Stimulated activated CD8-positive, alpha-beta memory T cell treated with anti-CD3 and anti-CD28 coated beads, Interleukin-12 subunit alpha, Interleukin-12 subunit beta, amount 100 ng/mL, for 24 hours (primary cell): ENCODE measurements around the gene SSU72.
"Not testable (repeated sequence)": the region's sequence is repeated elsewhere in the genome, so short reads cannot be mapped to it uniquely, and the experiment has no call there.

Source experiments
- DNase-seq: peaks from one replicate; pipeline ENCODE4 v3.0.0-alpha.2; 2020; ENCODE audit errors: extremely low read depth

SSU72 gene

GRCh38 chr1:1595341-1595740 lies 20.7 kb upstream of the SSU72 start:
- not testable (repeated sequence) for DNase-seq

GRCh38 chr1:1594602-1595260 lies 20.1 kb upstream of the SSU72 start:
- DNase-seq: no peak

DNA sequence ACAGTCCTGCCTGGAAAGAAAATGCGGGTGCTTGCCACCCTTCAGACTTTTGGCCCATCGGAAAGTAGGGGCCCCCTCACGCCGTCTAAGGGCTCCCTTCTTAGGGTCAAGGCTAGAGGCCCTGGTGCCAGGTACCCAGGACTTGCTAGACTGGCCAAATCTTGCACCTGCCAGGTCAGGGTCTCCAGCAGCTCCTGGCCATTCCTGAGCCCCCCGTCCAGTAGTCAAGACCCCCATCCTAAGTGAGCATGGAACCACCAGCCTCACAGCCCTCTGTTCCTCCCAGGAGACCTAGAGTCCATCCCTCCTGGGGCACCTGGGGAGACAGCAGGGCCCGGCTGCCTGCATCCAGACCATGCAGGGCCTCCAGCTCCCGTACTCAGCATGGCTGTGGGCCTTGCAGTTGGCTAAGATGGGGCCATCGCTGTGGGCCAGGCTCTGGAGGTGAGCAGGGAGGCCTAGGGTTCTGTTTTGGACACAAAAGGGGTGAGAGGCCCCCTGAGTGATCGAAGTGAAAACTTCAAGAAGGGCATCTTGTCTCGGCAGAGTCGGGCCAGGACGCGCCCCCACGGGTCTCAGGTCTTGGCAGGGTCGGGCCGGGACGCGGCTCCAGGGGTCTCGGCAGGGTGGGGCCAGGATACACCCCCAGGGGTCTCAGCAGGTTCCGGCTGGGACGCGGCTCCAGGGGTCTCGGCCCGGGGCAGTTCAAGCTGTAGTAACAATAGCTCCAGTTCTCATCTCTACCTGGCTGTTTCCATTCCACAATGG lies 19.4 kb upstream of the SSU72 start:
- DNase-seq: no peak

- no peak for DNase-seq
Measured at GRCh38 chr1:1591452-1591851, 16.8 kb upstream of the SSU72 start.

DNA sequence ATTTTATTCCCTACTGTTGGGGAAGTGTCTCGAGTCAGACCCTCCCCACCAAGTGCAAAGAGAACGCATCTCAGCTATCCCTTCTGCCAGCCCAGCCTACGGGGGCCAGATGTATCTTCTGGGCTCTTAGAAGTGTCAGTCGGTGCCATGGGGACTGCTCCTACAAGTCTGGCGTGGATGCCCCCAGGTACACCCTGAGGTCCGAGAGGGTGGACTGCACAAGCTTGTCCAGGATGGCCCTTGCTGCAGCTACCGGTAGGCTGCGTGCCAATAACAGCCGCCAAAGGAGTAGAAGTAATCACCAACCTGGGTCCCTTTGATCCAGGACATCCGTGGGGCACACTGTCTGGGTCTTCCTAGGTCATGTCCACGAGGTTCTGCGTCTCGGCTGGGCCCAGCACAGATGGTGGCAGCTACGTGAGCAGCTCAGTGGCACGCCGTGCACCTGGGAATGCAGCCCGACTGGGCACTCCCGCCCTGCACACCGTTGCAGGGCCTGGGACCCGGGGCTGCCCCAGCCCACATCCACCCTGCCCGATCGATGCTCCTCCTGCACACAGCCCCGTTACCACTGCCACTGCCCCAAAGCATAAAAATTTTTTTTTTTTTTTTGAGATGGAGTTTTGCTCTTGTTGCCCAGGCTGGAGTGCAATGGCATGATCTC lies 8.8 kb upstream of the SSU72 start:
- DNase-seq: no peak

DNA sequence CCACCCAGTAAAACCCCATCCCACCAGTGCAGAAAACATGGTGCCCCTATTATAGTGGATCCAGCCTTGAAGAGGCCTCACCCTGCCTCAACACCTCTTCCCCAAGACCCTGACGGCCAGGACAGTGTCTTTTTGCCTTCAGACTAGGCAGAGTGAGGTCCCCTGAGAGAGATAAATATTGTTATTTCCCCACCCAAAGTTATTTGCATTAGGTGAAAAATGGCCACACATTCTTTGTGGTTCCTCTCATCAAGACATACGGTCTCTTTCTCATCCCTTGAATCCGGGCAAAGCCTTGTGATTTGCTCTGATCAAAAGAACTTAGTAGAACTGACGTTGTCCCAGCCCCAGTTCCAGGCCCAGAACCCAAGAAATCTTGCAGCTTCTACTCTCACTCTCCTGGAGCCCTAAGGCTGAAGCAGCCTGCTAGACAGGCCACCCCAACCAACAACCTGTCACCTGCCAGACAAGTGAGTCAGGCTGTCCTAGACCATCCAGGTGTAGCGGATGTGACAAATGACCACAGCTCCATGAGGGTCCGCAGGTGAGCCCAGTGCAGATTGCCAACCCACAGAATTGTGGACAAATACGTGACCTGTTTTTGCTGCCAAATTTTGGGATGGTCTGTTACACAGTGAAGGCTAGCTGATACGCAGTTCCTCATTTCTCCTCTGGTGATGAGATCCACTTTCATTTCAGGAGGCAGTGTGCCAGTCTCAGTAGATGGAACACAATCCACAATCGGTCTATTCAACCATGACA lies 8.1 kb upstream of the SSU72 start:
- no peak for DNase-seq

GRCh38 chr1:1578371-1578940 lies 3.8 kb upstream of the SSU72 start:
- no peak for DNase-seq

- DNase-seq: no peak
Measured at GRCh38 chr1:1577367-1578011, 2.8 kb upstream of the SSU72 start.

- DNase-seq: peak; percentile 39
Measured at GRCh38 chr1:1573843-1574720, 581 bp downstream of the SSU72 start.

- no peak for DNase-seq
Measured at GRCh38 chr1:1569341-1569740, 5.3 kb downstream of the SSU72 start.

- no peak for DNase-seq
Measured at GRCh38 chr1:1567891-1568291, 6.8 kb downstream of the SSU72 start.

- no peak for DNase-seq
Measured at GRCh38 chr1:1567152-1567875, 7.3 kb downstream of the SSU72 start.

GRCh38 chr1:1565340-1565739 lies 9.3 kb downstream of the SSU72 start:
- DNase-seq: no peak

DNA sequence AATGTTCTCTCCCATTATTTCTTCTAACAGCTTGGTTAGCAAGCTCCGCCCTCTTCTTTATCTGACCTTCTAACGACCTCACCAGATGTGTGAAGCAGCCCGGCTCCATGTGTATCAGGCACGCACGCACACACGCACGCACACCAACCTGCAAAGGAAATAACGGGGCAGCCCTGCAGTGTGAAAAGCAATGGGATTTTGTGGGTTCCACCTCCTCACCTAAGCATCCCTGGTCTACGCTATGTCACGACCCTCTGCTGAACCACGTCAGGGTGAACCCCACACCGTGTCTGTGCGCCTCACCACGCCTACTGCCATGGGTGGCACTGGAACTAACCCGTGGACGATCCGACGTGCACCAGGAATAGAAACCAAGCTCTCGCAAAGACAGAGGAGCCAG lies 10.4 kb downstream of the SSU72 start:
- DNase-seq: no peak

DNA sequence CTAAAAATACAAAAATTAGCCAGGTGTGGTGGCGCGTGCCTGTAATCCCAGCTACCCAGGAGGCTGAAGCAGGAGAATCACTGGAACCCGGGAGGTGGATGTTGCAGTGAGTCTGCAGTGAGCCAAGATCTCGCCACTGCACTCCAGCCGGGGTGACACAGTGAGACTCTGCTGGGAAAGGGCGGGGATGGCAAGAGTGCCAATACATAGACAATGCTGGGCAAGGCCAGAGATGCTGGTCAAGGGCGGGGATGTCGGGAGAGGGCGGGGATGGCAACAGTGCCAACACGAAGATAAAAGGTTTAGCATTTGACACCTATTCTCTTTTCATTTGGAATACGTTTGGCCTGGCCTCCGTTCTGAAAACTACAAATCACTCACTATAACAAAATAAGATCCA lies 11.0 kb downstream of the SSU72 start:
- DNase-seq: no peak

DNA sequence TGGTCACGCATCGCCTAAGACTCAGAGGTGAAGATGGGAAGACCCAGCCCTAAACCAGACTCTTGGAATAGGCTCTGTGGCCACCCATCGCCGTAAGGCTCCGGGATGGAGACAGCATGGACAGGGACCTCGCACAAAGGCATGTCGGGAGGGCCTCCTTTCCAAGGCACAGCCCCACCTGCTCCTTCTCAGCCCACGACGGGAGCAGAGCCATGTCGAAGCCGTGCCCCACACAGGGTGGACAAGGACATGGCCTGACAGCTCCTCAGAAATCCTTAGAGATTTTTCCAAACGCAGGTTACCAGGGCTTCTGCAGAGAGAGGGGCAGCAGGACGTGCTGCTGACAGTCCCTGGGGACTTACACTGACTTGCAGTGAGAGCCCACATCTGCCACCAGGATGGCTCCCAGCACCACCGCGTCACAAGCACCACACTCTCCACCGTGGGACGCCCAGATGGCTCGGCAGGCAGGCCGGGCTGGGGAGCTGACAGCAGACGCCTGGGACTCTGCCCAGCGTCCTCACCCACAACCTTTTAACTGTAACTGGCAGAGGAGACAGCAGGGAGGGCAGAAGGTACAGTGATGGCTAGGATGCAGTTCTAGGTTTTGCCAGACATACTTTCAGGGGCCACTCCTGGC lies 12.0 kb downstream of the SSU72 start:
- DNase-seq: no peak

- DNase-seq: no peak
Measured at GRCh38 chr1:1561801-1562470, 12.7 kb downstream of the SSU72 start.

DNA sequence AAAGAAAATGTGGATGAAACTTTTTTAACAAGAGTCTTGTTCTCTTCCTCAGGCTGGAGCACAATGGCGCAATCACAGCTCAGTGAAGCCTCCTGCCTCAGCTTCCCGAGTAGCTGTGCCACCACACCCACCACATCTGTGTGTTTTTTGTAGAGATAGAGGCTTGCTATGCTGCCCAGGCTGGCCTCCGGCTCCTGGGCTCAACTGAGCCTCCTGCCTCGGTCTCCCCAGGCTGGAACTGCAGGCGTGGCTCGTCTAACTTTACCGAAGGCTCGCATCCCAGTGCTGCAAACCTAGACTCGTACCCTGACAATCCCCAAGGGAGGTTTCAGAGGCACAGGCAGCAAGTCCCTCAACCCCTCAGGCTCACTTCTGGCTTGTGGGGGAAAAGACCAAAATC lies 14.5 kb downstream of the SSU72 start:
- no peak for DNase-seq

DNA sequence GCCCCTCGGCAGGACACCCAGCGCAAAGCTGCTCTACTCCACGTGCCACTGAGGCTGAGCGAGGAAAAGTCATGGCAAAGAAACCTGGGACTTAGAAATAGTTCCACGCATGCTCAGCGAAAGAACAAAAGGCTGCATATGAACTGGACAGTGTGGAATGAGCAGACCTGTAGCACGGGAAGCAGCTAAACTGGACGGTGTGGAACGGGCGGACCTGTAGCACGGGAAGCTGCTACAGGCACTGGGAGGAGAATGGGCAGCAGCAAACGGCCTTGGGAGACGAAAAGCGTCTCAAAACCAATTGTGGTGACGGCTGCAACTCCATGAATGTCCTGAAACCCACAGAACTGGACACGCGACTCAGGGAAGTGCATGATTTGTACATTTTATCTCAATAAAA lies 15.6 kb downstream of the SSU72 start:
- DNase-seq: no peak
